ENCODE measurements around the gene STON1.
"Not testable (repeated sequence)": the region's sequence is repeated elsewhere in the genome, so short reads cannot be mapped to it uniquely, and the experiment has no call there.

STON1 gene

DNA sequence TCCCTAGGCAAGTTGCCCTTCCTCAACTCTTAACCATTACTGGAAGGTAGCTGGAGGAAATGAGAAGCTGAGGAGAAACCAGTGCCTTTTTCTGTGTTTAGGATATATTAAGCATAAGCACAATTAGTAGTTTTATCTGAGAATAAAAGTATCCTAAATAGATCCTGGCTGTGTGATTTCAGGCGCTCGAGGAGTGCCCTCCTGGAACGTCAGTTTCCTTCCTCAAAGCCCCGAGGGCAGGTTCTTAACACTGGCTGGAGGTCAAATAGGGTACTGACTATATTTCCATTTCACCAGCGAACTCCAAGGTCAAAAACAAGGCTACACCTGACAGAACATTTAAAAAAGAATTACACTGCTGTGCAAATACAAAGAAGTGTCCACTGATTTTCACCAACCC, 1.5 kb upstream of the STON1 start:
- DNase-seq = no peak

DNA sequence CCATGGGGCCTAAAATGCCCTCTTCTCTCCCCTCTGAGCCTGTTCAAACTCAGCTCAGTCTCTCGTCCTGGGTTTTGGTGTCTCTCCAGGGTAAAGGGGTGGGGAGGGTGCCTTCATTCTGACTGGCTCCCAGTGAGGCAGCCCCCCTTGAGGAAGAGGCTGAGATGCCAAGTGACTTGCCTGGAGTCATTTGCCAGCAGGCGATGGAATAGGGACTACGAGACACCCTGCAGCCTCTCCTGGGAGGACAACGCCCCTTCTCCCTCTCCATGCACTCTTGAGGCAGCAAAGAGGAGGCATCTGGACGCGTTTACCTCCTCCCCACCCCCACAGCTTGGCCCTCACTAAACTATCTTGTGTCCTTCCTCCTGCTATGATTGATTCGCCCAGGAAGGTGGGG, 760 bp upstream of the STON1 start:
- no peak for DNase-seq

DNA sequence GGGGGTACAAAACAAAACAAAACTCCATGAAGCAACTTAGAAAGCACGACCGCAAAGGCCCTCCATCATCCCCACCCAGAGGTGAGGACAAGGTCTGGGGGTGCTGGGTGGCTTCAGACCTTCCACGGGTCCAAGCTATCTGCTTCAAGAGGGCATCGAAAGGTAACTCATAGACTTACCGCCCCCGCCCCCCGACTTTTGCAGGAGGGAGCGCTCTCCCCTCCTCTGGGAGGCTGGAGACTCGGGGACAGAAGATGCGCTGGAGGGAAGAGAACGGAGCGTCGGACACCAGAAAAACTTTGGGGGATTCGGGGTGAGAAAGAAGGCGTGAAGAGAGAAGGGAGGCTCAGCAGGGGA, 300 bp upstream of the STON1 start:
- DNase-seq = no peak

DNA sequence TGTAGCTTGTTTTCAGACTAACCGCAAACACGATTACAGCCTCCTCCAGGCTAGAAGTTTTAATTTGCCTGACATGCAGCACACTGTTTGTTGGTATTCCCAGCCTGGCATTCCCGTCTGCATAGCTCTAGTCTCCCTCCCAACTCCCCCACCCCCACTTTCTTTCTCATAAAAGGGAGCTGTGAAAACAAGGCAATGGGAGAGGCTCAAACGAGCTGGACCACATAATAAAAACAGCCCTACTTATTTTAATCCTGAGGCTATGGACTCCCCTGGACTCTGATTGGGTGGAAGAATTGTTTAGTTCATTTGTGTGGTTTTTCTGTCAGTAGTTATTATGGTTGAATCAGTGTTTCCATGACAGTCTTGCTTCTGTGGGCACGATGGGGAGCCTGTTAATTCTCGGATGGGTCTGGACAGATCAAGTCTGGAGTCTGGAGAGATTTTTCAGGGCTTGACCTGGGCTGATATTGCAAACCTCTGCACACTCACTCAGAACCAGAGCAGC, 1.2 kb downstream of the STON1 start:
- peak; percentile 6 for DNase-seq

DNA sequence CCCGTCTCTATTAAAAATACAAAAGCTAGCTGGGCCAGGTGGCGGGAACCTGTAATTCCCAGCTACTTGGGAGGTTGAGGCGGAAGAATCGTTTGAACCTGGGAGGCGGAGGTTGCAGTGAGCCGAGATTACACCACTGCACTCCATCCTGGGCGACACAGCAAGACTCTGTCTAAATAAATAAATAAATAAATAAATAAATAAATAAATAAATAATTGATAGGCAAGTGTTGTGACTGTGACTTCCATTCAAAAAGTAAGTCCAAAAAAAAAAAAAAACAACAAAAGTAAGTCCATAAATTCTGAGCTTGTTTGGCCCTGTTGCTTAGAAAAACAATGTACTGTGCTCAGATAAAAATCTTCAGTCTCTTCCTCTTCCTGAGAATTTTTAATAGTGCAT, 2.2 kb downstream of the STON1 start:
- no peak for DNase-seq

DNA sequence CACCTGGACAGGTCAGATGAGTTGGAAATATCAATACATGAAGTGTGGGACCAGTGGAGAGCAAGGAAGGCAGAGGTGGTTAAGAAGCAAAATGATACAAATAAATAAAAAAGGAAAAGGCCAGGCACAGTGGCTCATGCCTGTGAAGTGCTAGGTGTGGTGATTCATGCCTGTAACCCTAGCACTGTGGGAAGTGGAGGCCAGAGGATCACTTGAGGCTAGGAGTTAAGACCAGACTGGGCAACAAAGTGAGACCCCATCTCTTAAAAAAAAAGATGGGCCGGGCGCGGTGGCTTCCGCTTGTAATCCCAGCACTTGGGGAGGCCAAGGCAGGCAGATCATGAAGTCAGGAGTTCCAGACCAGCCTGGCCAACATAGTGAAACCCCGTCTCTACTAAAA, 2.9 kb downstream of the STON1 start:
- no peak for DNase-seq

DNA sequence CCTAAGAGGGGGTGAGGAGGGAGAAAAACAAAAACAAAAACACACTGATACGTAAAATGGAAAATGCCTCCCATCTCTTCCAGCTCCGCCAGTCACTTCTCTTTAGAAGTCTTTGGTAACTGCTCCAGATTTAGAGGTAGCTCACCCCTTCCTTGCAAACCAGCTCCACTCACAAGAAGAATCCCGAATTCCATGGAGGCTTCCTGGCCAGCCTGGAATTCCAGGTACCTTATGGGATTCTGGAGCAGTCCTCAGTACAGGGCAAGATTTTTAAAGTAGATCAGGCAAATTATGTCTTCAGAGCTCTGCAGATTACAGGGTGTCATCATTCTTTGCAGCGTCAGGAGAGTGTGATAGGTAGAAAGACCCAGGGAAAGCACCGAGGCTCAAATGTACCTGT, 4.8 kb downstream of the STON1 start:
- DNase-seq = no peak

DNA sequence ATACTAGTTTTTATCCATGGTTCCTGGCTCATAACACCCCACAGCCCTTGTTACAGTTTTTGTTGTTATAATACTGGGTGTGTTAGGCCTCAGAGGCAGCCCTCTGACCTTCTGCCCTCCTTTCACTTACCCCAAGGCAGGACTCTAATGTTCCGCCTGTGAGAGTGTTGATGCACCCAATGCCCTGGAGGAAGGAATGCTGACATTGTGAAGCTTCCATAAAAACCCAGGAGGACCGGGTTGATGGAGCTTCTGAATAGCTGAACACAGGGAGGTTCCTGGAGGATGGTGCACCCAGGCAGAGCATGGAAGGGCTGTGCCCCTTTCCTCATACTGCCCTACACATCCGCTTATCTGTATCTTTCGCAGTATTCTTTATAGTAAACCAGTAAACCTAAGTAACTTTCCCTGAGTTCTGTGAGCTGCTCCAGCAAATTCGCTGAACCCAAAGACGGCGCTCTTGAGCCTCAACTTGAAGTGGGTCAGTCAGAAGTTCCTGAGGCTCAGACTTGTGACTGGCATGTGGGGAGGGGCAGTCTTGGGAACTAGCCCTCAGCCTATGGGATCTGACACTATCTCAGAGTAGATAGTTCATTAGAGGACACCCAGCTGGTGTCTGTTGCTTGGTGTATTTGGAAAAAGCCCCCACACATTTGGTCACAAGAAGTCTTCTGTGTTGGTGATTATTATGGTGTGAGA, 10.4 kb downstream of the STON1 start:
- no peak for DNase-seq

DNA sequence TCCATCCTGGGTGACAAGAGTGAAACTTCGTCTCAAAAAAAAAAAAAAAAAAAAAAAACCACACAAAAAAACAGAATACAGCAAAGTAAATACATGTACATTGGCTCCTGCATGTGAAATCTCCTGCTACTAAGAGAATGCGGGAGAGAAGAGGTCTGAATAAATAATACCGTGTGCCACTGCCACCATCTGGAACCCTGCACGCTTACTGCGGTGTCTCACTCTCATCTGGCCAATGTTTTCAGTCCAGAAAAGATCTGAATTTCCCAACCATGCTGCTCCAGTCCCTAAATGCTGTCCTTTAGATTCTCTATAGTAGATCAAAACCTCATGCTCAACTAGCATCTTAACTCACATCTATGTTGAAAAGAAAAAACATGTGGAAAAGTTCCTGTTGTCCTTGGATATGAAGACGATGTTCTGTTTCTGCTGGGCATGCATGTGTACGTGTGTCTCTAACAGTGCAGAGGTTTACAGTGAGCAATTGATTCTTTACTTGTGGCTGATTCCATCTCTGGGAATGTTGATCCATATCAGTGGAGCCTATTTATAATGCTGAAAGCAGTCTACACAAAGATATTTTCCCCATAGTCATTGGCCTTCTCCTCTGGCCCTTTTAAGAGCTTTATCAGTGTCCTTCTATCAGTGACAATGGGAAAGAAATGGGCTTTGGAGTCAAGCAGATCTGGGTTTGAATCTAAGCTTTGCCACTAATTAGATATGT, 11.9 kb downstream of the STON1 start:
- no peak for DNase-seq

DNA sequence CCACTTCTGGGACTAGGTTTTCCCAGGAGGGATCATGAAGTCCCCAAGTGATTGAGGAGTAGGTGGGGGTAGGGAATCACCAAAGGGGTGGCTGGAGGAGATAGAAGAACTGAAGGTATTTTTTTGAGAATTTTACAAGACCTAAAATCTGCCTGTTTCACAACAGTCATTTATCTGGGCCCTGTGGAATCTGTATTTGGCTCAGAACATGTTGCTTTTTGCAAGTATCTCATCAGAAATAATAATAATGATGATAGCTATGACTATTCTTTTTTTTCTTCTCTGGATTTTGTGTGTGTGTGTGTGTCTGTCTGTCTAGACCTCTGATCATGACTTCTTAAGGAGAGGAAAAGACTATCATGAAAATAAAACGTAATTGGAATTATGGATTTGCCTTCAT, 13.9 kb downstream of the STON1 start:
- no peak for DNase-seq

DNA sequence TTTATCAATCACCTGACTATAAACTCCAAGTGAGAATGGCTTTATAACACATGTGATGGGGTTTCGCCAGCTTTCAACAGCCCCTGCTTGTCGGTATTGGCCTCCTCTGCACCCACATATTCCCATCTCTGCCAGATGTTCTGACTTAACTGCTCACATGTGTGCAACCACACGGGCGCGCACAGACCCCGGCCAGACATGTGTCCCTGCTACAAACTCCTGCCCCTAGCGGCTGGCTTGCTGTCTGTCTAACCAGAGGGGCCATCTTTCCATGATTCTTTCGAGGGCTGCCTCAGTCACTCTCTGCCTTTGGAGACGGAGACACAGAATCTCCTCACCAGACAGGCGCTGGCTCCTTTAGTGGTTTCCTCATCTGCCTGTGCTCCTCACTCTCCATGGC, 15.3 kb downstream of the STON1 start:
- DNase-seq = no peak

DNA sequence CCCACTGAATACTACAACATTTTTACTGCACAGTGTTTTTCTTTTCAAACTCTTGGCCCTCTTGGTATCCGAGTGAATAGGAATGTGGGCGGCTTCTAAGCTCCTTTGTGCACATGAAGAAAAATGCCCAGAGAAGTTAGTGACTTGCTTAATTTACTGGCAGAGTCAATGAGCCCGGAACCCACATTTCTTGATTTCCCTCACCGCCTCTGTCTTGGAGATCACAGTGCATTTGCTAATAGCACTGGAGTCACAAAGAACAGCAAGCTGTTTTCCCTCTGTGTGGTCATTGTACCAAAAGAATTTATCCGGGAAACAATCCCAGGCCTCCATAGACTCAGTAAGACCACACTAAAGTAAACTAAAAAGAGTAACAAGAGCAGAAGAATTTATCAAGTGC, 18.9 kb downstream of the STON1 start:
- DNase-seq = no peak

DNA sequence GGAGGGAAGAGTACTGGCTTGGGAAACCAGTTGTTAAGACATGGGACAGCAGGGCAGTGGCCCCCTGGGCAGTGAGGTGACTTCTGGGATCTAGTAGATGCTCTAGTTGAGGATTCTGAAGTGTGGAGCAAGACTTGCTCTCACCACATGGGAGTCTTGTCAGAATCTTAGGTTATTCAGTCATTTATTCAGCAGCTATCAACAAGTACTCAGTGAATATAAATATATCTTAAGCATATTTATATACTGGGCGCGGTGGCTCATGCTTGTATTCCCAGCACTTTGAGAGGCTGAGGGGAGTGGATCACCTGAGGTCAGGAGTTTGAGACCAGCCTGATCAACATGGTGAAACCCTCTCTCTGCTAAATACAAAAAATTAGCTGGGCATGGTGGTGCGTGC, 20.0 kb downstream of the STON1 start:
- no peak for DNase-seq

DNA sequence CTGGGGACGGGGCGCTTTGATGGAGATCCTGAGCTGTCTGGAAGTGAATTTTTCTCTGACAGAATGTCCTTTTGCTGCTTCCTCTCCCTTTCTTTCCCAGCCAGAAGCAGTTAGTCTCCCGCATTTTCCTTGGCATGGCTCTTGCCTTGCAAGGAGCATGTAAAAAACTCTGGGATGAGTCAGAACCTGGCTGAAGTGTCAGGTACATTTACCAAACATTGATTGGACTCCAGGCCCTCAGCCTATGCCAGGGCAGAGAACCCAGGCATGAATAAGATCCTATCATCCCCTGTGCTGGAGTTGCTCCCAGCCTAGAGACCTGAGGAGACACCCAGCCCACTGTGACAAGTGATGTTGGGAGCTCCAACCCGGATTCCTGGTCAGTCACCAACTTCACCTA, 21.6 kb downstream of the STON1 start:
- DNase-seq = no peak

DNA sequence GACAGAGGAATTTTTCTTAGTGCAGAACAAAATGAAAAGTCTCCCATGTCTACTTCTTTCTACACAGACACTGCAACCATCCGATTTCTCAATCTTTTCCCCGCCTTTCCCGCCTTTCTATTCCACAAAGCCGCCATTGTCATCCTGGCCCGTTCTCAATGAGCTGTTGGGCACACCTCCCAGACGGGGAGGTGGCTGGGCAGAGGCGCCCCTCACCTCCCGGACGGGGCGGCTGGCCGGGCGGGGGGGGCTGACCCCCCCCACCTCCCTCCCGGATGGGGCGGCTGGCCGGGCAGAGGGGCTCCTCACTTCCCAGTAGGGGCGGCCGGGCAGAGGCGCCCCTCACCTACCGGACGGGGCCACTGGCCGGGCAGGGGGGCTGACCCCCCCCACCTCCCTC, 25.1 kb downstream of the STON1 start:
- not testable (repeated sequence) for DNase-seq

DNA sequence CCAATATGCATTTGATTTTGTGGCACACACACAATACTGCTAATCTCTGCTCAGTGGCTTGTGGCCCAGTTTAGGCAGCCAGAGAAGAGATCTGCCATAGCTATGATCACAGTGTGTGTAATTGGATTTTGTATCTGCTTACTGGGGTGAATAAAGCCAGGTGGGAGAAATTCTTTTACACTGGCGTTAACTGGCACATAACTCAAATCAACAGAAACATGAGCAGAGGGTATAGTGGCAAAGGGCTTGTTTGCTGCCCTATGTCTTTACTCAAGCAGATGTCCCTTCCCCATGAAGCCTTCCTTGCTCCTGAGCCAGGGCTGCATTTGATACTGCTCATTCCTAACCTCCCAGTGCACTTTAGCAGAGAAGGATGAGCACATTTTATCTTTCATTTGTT, 28.5 kb downstream of the STON1 start:
- no peak for DNase-seq

DNA sequence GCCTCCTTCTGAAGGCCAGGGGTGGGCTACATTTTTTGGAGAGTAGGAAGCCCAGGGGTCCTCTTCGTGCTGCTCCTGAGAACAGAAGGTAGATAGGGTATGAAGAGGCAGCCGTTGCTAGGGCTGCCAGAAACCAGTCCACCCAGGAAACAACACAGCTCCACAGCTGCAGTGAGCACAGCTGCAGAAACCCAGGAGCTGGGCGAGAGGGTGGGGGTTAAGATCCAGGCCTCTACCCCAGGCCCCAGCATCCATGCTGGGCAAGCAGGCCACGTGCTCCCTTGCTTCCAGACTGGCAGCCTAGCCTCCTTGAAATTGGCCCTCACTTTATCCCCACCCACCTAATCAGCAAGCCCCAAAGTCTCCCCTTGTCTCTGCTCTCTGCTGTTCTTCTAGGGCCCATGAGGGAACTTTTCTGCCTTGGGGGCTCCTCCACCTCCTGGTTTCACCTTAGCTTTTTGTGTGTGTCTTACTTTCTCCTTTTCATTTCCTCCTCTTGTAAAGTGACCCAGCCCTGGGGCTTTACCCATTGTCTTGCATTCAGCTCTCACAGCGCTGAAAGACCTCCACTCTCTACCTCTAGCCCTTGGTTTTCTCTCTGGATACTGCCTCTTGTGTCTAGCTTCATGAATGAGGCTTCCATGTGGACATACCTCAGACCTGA, 30.7 kb downstream of the STON1 start:
- DNase-seq = no peak

DNA sequence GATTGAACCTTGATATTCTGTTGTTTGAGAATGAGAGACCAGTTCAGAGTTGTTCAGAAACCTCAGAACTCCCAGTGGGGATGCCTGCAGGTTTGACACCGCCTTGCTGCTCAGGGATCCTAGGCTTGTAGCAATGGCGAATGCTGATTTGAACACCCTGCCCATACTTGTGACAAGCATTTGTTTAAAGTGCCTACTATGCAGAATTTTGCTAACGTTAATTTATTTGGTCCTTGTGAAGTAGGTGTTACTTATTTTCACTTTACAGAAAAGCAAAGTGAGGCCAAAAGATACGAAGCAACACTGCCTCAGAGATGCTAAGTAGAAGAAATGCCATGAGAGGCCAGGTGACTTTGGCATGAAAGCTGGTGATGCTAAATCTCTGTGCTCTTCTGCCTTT, 32.3 kb downstream of the STON1 start:
- DNase-seq = no peak

DNA sequence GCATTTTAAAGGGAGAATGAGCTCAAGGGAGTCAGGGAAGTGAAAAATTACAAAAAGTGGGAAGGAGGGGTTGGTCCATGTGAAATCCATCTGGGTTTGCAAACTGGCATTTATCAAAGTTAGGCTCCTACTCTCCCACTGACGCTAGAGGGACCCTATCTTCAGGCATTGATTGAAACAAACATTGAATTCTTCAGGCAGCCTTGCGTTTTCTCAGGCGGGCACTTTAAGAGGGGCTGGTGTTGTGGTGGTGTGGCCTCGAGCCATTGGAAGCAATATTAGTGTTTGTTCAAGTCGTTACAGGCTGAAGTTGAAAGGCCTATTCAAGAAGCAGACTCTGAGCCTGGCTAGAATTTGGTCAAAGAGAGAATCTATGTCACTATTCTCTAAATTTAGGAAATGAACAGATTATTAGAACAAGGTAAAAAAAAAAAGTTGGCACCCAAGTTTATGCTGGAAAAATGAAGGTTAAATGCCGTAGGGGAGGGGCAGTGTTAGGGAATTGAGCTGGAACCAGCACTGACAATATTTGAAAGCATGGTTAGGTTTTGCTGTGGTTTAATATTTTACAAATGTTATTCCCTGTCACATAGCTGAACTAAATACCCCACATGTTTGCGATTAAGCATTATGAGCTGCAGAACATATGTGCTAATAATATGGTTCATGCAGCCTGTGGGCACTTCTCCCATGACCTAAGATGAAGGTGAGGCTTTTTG, 36.8 kb downstream of the STON1 start:
- DNase-seq = no peak

DNA sequence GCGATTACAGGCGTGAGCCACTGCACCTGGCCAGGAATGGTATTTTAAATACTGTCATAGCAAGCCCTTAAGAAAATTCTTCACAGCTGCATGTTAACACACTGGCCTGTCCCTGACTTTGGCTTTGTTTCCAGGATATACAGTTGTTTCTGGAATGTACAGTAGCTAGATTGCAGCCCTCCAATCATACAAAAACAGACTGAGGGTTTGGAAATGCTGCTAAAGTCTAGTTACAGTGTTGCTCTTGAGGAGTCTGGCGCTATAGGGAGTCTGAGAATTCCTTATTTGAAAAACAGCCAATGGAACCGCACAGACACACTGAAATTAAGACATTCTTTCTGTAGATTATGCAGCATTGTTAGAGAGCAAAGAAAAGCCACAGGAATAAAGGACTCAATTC, 37.7 kb downstream of the STON1 start:
- no peak for DNase-seq

DNA sequence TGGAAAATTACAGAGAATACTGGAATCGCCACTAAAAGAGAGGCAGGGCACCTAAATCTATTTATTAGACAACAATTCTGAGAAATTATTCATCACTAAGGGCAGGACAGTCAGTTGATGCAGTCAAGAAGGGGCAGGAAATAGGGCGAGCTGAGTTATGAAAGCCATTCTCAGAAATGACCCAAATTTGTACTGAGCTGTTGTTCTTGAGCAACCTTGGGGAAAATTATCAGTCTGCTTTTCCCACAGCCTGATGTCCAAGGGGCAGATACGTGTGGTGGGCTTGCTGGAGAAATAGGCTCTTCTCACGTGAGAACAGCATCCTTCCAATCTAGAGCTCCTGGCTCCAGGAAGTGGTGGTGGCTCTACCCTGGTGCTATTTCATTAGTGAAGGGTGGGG, 38.6 kb downstream of the STON1 start:
- DNase-seq = peak; percentile 23

DNA sequence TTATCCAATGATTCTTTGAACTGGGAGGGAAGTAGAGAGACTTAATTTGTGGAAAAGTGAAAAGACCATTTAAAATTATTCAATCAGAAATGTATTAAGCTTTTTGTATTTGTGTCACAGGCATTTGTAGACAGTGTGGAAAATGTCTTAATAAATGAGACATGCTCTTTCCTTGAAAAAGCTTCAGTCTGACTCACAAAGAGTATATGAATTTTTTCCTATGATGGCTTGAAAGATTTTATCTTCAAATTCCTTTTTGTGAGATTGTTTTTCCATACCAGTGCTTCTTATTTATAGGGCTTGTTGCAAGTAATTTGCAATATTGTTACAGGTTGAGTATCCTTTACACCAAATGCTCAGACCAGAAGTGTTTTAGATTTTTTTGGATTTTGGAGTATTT, 39.5 kb downstream of the STON1 start:
- no peak for DNase-seq

DNA sequence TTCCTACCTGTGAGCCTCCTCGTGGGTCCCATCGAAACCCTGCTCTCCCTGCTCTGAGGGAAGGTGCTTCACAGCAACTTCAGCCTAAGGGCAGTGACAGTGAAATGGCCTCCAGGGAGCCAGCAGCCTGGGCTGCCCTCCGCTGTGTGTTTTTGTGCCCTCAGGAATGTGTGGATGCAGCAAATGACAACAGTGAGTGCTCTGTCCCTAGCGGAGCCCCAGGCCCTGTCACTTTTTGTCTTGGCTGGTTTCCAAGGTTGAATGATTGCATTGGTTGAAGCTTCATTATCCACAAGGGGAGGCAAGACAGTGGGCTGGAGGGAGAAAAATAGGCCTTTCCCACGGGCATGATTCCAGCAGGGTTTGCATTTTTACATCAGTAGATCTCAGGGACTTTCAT, 42.9 kb downstream of the STON1 start:
- no peak for DNase-seq
